Neural crest cell (in vitro differentiated cells): Measurements from ENCODE around the gene DACT1. TPM values are rescaled to one million over a fixed set of nuclear protein-coding genes. Genes with fewer than 3 reads are reported as not detected.
"Not testable (repeated sequence)": the region's sequence is repeated elsewhere in the genome, so short reads cannot be mapped to it uniquely, and the experiment has no call there.

Experiments
- DNase-seq: peaks from one replicate; pipeline ENCODE4 v3.0.0; 2021; ENCODE audit warnings: low read depth, mixed read lengths, low spot score
- H3K27ac Mint-ChIP-seq: one replicate; pipeline ENCODE4 v1.8.0; 2021; ENCODE audit warnings: mild to moderate bottlenecking, mixed read lengths; ENCODE audit not compliant: unreplicated experiment
- H3K27me3 Mint-ChIP-seq: 2 replicates; pipeline ENCODE4 v1.8.0; 2021; ENCODE audit warnings: low read depth, mild to moderate bottlenecking, mixed read lengths
- H3K36me3 Mint-ChIP-seq: 2 replicates; pipeline ENCODE4 v1.8.0; 2021; ENCODE audit warnings: low read depth, mild to moderate bottlenecking, mixed read lengths
- H3K4me1 Mint-ChIP-seq: 2 replicates; pipeline ENCODE4 v1.8.0; 2021; ENCODE audit warnings: mixed read lengths
- H3K4me3 Mint-ChIP-seq: one replicate; pipeline ENCODE4 v1.8.0; 2021; ENCODE audit warnings: mild to moderate bottlenecking, mixed read lengths
- H3K9me3 Mint-ChIP-seq: 2 replicates; pipeline ENCODE4 v1.8.0; 2021; ENCODE audit warnings: mixed read lengths
- CTCF ChIP-seq: fragments of 200-600 bp; sonication (generic); conservative IDR thresholded peaks from 2 replicates; pipeline ENCODE4 v1.5.0; 2021; ENCODE audit warnings: antibody characterized with exemption, mild to moderate bottlenecking
- long read RNA-seq: library from polyadenylated mRNA; unstranded; transcript quantifications from one replicate; pipeline ENCODE4 v2.0.0, GENCODE V29; 2020
- total RNA-seq: library from RNA; stranded (reverse); gene quantifications from 2 replicates; pipeline ENCODE4 v1.2.1, GENCODE V29; 2021

DACT1 gene
- 4.9 and 5.2 TPM in 2 replicates for total RNA-seq
- long read RNA-seq = 0 reads

GRCh38 chr14:58637391-58638230, at the start of gene DACT1:
TSS of gene DACT1 (plus strand) at chr14:58637962. CDS start at chr14:58638203, 241 bp downstream.
- H3K4me1 Mint-ChIP-seq = peaks cover 45% of the 10 kb centered on the region
- peak; percentile 51 for DNase-seq
- H3K36me3 Mint-ChIP-seq = no peaks in the 10 kb centered on the region
- H3K9me3 Mint-ChIP-seq = no peaks in the 10 kb centered on the region
- peak within 1 kb of the TSS; percentile 80 for H3K27ac Mint-ChIP-seq
- peaks cover 53% of the 10 kb centered on the region for H3K27me3 Mint-ChIP-seq
- peak within 1 kb of the TSS; percentile 91 for H3K4me3 Mint-ChIP-seq
- TF ChIP-seq CTCF = no peak

GRCh38 chr14:58588321-58588720, 49.4 kb upstream of the DACT1 start:
- H3K9me3 Mint-ChIP-seq = peaks cover 10% of the 10 kb centered on the region
- not testable (repeated sequence) for H3K27me3 Mint-ChIP-seq, H3K36me3 Mint-ChIP-seq, H3K27ac Mint-ChIP-seq, H3K4me3 Mint-ChIP-seq, DNase-seq, H3K4me1 Mint-ChIP-seq

- Mint-ChIP-seq H3K27ac (no peak overlapping the region), H3K36me3 (no peaks in the 10 kb centered on the region), H3K9me3 (peaks cover 3% of the 10 kb centered on the region), H3K4me3 (no peak overlapping the region), H3K4me1 (no peaks in the 10 kb centered on the region), H3K27me3 (no peaks in the 10 kb centered on the region)
- no peak for TF ChIP-seq CTCF
- DNase-seq = no peak
These were observed 43.8 kb upstream of the DACT1 start for GRCh38 chr14:58593977-58594376.

- DNase-seq = no peak
- Mint-ChIP-seq H3K36me3 (no peaks in the 10 kb centered on the region), H3K9me3 (no peaks in the 10 kb centered on the region), H3K27ac (no peak overlapping the region), H3K27me3 (no peaks in the 10 kb centered on the region), H3K4me1 (no peaks in the 10 kb centered on the region), H3K4me3 (no peak overlapping the region)
- TF ChIP-seq CTCF = no peak
These were observed 40.7 kb upstream of the DACT1 start for GRCh38 chr14:58597041-58597440.

- H3K27me3 Mint-ChIP-seq = no peaks in the 10 kb centered on the region
- DNase-seq = no peak
- no peak for TF ChIP-seq CTCF
- no peaks in the 10 kb centered on the region for H3K36me3 Mint-ChIP-seq
- H3K4me1 Mint-ChIP-seq = no peaks in the 10 kb centered on the region
- H3K4me3 Mint-ChIP-seq = no peak overlapping the region
- no peaks in the 10 kb centered on the region for H3K9me3 Mint-ChIP-seq
- H3K27ac Mint-ChIP-seq = no peak overlapping the region
These were observed 39.5 kb upstream of the DACT1 start for GRCh38 chr14:58598028-58598803.
